Coronary artery (tissue), 2 donors: Measurements from ENCODE around the gene RAB31.

Experiments
- DNase-seq: peaks from one replicate; pipeline ENCODE4 v3.0.0-alpha.2; 2017; ENCODE audit warnings: low spot score
- H3K27ac ChIP-seq, 2 donors: fragments of 200-600 bp; sonication (generic); one replicate each; pipeline ENCODE4 v1.5.1; 2016 to 2019
- H3K4me3 ChIP-seq: fragments of 200-600 bp; sonication (generic); 2 replicates; pipeline ENCODE4 v1.5.1; 2016; ENCODE audit warnings: mild to moderate bottlenecking, moderate library complexity
- CTCF ChIP-seq: fragments of 200-600 bp; sonication (generic); IDR thresholded peaks from one replicate; pipeline ENCODE4 v1.5.1; 2019; ENCODE audit warnings: antibody characterized with exemption

Gene RAB31

GRCh38 chr18:9831036-9831722, 123.1 kb downstream of the RAB31 start:
- DNase-seq: no peak
- Histone ChIP-seq H3K4me3 (peak overlapping the region; percentile 15), H3K27ac (peak overlapping the region; percentile 12 to 85)
- TF ChIP-seq CTCF: no peak

GRCh38 chr18:9831723-9832199, 123.7 kb downstream of the RAB31 start:
- DNase-seq: no peak
- peak overlapping the region; percentile 15 for H3K4me3 ChIP-seq
- TF ChIP-seq CTCF: no peak
- peak overlapping the region; percentile 12 to 85 for H3K27ac ChIP-seq

GRCh38 chr18:9832871-9833270, 124.8 kb downstream of the RAB31 start:
- H3K4me3 ChIP-seq: no peak overlapping the region
- TF ChIP-seq CTCF: no peak
- no peak for DNase-seq
- H3K27ac ChIP-seq: no peak overlapping the region

- Histone ChIP-seq H3K4me3 (no peak overlapping the region), H3K27ac (no peak overlapping the region)
- no peak for DNase-seq
- no peak for TF ChIP-seq CTCF
Observed at GRCh38 chr18:9834551-9834950, 126.5 kb downstream of the RAB31 start.

GRCh38 chr18:9835113-9835755, 127.1 kb downstream of the RAB31 start:
- H3K4me3 ChIP-seq: no peak overlapping the region
- no peak for DNase-seq
- H3K27ac ChIP-seq: no peak overlapping the region
- TF ChIP-seq CTCF: no peak

- TF ChIP-seq CTCF: no peak
- DNase-seq: no peak
- H3K4me3 ChIP-seq: no peak overlapping the region
- no peak overlapping the region for H3K27ac ChIP-seq
Observed at GRCh38 chr18:9835825-9836224, 127.7 kb downstream of the RAB31 start.
